Fibroblast of mammary gland (primary cell): ENCODE measurements around the gene RNF38.
"Not testable (repeated sequence)": the region's sequence is repeated elsewhere in the genome, so short reads cannot be mapped to it uniquely, and the experiment has no call there.

Experiments
- DNase-seq: peaks from one replicate; pipeline ENCODE4 v3.0.0-alpha.2; 2010; ENCODE audit warnings: low read depth
- H3K4me3 ChIP-seq: 2 replicates; pipeline ENCODE4 v1.5.1; 2011; ENCODE audit warnings: low read depth, mild to moderate bottlenecking, low read length, moderate library complexity; ENCODE audit not compliant: control insufficient read depth
- CTCF ChIP-seq: conservative IDR thresholded peaks from 2 replicates; pipeline ENCODE4 v1.5.1; 2011; ENCODE audit warnings: low read depth, low read length, inconsistent platforms; ENCODE audit not compliant: control insufficient read depth, insufficient read depth

RNF38 gene

GRCh38 chr9:36298566-36298965 is 101.5 kb downstream of the RNF38 start:
- no peak overlapping the region for H3K4me3 ChIP-seq
- no peak for TF ChIP-seq CTCF
- peak; percentile 14 for DNase-seq

- no peak for TF ChIP-seq CTCF
- H3K4me3 ChIP-seq = no peak overlapping the region
- DNase-seq = no peak
Observed at GRCh38 chr9:36297798-36298197, 102.3 kb downstream of the RNF38 start.

GRCh38 chr9:36294996-36295395 is 105.1 kb downstream of the RNF38 start:
- not testable (repeated sequence) for DNase-seq, H3K4me3 ChIP-seq

- DNase-seq = no peak
Observed at GRCh38 chr9:36293918-36294317, 106.2 kb downstream of the RNF38 start.

GRCh38 chr9:36293171-36293570 is 106.9 kb downstream of the RNF38 start:
- no peak for DNase-seq
- no peak for TF ChIP-seq CTCF
- no peak overlapping the region for H3K4me3 ChIP-seq

More at GRCh38 chr9:36293918-36294317, 106.2 kb downstream of the RNF38 start:
- TF ChIP-seq CTCF = no peak
- no peak overlapping the region for H3K4me3 ChIP-seq

GRCh38 chr9:36292641-36293040 is 107.4 kb downstream of the RNF38 start:
- no peak for DNase-seq
- no peak for TF ChIP-seq CTCF
- H3K4me3 ChIP-seq = no peak overlapping the region

GRCh38 chr9:36290996-36291395 is 109.1 kb downstream of the RNF38 start:
- no peak for TF ChIP-seq CTCF
- no peak overlapping the region for H3K4me3 ChIP-seq
- DNase-seq = no peak
